Measurements from ENCODE around the gene AMOT.

GRCh38 chrX:112841820-112842157 is 1.2 kb upstream of the AMOT start:
- TF ChIP-seq CTCF (IDR thresholded peaks at IDR 0.05) (no peak), POLR2A (IDR thresholded peaks at IDR 0.05) (no peak)
